ENCODE measurements around the gene DOCK4.

- TF ChIP-seq CTCF (conservative IDR thresholded peaks at IDR 0.05; ENCODE audit: low read length) (no peak), EZH2phosphoT487 (IDR thresholded peaks at IDR 0.05; ENCODE audit: borderline replicate concordance) (no peak)
These were observed 372.7 kb downstream of the DOCK4 start for GRCh38 chr7:111833466-111833865.
